ENCODE measurements around the gene ARSI.

Gene ARSI

GRCh38 chr5:150246429-150246828, 56.3 kb downstream of the ARSI start:
- H3K27ac ChIP-seq = no peak overlapping the region
- TF ChIP-seq CTCF (IDR thresholded peaks at IDR 0.05) (no peak), ZFX (IDR thresholded peaks at IDR 0.05; ENCODE audit: borderline replicate concordance) (no peak)
